Cardiac muscle cell (in vitro differentiated cells and primary cell): Measurements from ENCODE around the gene KLK8. TPM values are rescaled to one million over a fixed set of nuclear protein-coding genes. Genes with fewer than 3 reads are reported as not detected.
A peak's percentile ranks its signal among the peaks of the same experiment; 100 is the strongest.

Experiments used
- DNase-seq, 2 donors: peaks; one replicate each; pipeline versions ENCODE4 v3.0.0 to v3.0.0-alpha.2; 2010 to 2017; ENCODE audit warnings: low read depth in 1 of 2, low spot score in 1 of 2
- H3K27ac ChIP-seq: fragments of 200-600 bp; sonication (generic); 2 replicates; pipeline ENCODE4 v1.5.1; 2016
- H3K27me3 ChIP-seq: fragments of 200-600 bp; sonication (generic); 2 replicates; pipeline ENCODE4 v1.6.0; 2016; ENCODE audit warnings: control low read depth
- H3K36me3 ChIP-seq: fragments of 200-600 bp; sonication (generic); 2 replicates; pipeline ENCODE4 v1.5.1; 2016; ENCODE audit warnings: control low read depth
- H3K4me1 ChIP-seq: fragments of 200-600 bp; sonication (generic); 2 replicates; pipeline ENCODE4 v1.8.1; 2017; ENCODE audit warnings: low read depth, mild to moderate bottlenecking, mixed run types
- H3K4me3 ChIP-seq: fragments of 200-600 bp; sonication (generic); 2 replicates; pipeline ENCODE4 v1.5.1; 2016; ENCODE audit warnings: mild to moderate bottlenecking
- H3K9me3 ChIP-seq: fragments of 200-600 bp; sonication (generic); 2 replicates; pipeline ENCODE4 v1.5.1; 2017; ENCODE audit warnings: low read depth, mild to moderate bottlenecking, control low read depth
- polyA plus RNA-seq: library from polyadenylated mRNA; unstranded; fragments of >200 nt; fragmentation: Nextera tagmentation; extraction: Ambion mirVana; gene quantifications from 2 replicates; pipeline ENCODE4 v1.2.1, GENCODE V29; 2016
- total RNA-seq: library from RNA; depleted of rRNA; stranded (reverse); fragments of >200 nt; gene quantifications from 2 replicates; pipeline ENCODE4 v1.2.3, GENCODE V29; 2016
- TF ChIP-seq, protein P1 (sequence below): IDR thresholded peaks from 2 replicates; pipeline ENCODE4 v1.5.1; 2012; ENCODE audit warnings: low read depth, mild to moderate bottlenecking, low read length

Gene KLK8
- total and polyA plus RNA-seq, 2 experiments from 2014 or later, result not detected

DNA sequence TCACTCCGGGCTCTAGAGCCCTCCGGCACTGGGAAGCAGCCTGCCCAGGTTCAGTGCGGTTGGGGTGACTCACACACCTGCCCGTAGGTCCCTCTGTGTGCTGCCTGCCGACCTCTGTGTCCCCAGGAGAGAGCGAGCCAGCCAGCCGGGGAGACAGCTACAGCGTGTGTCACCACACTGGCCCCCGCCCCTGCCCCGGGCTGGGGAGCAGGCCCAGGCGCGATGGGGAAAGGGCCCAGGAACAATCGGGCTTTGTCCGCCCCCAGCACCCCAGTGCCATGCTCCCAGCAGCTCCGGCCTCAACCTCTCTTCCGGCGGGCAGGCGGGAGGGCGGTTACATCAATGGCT is 32.0 kb downstream of the KLK8 start, which contains the start of gene KLK6:
Gene KLK6 (minus strand): TSS at position 179 of the 348 bp plus-strand sequence. CDS start 1,487 bp downstream, outside the sequence.
- TF ChIP-seq, protein P1, sequence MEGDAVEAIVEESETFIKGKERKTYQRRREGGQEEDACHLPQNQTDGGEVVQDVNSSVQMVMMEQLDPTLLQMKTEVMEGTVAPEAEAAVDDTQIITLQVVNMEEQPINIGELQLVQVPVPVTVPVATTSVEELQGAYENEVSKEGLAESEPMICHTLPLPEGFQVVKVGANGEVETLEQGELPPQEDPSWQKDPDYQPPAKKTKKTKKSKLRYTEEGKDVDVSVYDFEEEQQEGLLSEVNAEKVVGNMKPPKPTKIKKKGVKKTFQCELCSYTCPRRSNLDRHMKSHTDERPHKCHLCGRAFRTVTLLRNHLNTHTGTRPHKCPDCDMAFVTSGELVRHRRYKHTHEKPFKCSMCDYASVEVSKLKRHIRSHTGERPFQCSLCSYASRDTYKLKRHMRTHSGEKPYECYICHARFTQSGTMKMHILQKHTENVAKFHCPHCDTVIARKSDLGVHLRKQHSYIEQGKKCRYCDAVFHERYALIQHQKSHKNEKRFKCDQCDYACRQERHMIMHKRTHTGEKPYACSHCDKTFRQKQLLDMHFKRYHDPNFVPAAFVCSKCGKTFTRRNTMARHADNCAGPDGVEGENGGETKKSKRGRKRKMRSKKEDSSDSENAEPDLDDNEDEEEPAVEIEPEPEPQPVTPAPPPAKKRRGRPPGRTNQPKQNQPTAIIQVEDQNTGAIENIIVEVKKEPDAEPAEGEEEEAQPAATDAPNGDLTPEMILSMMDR, result no peak
- Histone ChIP-seq H3K36me3 (no peaks in the 10 kb centered on the region), H3K4me3 (no peak within 1 kb of the TSS), H3K9me3 (no peaks in the 10 kb centered on the region), H3K27me3 (no peaks in the 10 kb centered on the region), H3K4me1 (no peaks in the 10 kb centered on the region), H3K27ac (no peak within 1 kb of the TSS)
- no peak for DNase-seq

DNA sequence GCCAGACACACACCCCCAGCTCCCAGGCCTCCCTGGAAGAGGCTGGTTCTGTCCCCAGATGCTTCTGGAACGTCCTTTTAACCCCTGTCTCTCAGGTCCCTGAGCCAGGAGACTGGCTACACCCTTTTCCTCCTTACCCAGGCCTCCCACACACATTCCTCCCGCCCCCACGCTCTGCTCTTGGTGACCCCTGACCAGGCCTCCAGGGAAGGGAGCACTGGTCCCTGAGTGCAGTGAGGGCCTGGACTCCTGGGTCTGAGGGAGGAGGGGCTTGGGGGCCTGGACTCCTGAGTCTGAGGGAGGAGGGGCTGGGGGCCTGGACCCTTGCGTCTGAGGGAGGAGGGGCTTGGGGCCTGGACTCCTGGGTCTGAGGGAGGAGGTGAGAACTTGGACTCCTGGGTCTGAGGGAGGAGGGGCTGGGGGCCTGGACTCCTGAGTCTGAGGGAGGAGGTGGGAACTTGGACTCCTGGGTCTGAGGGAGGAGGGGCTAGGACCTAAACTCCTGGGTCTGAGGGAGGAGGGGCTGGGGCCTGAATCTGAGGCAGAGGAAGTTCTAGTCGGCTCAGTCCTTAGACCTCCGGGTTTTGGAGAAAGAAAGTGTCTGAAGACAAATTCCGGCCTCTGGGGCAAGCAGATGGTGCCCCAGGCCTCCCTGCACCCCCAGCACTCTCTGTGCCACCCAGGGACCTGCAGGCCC is 32.5 kb downstream of the KLK8 start:
- H3K27ac ChIP-seq, result no peak overlapping the region
- H3K36me3 ChIP-seq, result no peaks in the 10 kb centered on the region
- TF ChIP-seq, protein P1, result no peak
- no peaks in the 10 kb centered on the region for H3K4me1 ChIP-seq
- no peaks in the 10 kb centered on the region for H3K9me3 ChIP-seq
- no peak overlapping the region for H3K4me3 ChIP-seq
- no peaks in the 10 kb centered on the region for H3K27me3 ChIP-seq
- DNase-seq, result peak in 1 of 2 donors; percentile 21

DNA sequence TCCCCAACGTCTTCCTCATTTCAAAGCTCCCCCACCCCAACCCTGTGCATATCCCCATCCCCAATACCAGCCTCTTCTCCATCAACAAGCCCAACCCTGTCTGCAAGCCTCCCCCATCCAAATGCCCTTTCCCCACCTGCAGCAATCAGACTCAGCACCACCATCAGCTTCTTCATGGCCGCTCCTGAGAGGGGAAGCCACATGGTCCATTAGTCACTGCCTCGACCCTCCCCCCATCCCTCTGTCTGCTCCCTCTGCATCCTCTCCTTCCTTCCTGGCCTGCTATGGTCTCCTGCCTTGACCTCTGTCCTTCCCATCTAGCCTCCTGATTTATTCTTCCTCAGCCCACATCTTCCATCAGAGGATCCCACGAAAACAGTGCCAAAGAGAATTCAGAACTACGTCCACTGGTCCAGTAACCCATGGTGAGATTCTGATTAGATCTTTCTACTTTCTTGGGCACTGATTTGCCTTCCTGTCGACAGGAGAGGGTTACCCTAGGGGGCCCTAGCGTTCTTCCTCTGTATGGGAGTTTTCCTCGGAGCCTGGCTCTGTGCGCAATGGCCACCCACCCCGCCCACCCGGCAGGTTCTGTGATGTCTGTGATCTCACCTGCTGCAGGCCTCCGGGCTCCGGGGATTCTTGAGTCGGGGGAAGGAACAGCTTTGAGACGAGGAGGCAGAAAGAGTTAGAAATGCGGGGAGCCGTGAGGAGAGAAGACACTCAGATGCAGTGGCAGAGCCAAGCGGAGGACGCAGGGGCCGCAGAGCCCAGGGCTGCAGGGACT is 33.3 kb downstream of the KLK8 start:
- TF ChIP-seq, protein P1, result no peak
- no peaks in the 10 kb centered on the region for H3K27me3 ChIP-seq
- H3K4me1 ChIP-seq, result no peaks in the 10 kb centered on the region
- no peak for DNase-seq
- no peaks in the 10 kb centered on the region for H3K9me3 ChIP-seq
- no peaks in the 10 kb centered on the region for H3K36me3 ChIP-seq
- no peak overlapping the region for H3K4me3 ChIP-seq
- no peak overlapping the region for H3K27ac ChIP-seq

DNA sequence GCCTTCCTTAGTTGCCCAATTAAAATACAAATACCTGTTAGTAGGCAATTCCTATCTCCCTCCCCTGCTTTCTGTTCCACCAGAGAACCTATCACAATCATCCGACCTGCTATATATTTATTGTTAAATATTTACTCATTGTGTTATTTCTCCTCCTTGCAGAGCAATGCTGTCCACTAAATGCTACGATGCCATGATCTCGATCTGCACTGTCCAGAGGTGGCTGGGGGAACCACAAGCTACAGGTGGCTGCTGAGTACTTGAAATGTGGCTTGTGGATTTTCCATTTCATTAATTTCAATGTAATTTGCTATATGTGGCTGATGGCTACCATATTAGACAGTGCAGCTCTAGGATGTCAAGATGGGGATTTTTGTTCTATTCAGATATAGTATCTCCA is 37.1 kb downstream of the KLK8 start:
- H3K27ac ChIP-seq, result no peak overlapping the region
- H3K27me3 ChIP-seq, result no peaks in the 10 kb centered on the region
- H3K4me1 ChIP-seq, result no peaks in the 10 kb centered on the region
- H3K9me3 ChIP-seq, result no peaks in the 10 kb centered on the region
- no peak overlapping the region for H3K4me3 ChIP-seq
- no peaks in the 10 kb centered on the region for H3K36me3 ChIP-seq
- DNase-seq, result no peak
- TF ChIP-seq, protein P1, result no peak

DNA sequence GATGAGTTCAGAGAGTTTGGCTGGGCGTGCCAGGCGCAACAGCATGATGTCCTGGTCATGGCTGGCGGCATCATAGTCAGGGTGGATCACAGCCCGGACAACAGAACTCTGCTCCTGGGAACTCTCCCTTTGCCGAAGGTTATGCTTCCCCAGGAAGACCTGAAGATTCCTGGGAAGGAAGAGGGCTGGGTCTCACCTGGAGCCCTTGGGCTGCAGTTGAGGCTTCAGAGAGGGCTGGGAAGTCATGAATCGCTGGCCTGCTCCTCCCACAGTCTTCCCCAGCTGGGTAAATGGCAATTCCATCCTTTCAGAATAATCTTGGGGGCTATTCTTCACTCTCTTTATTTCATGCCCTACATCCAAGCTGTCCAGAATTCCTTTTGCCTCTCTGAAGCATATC is 38.0 kb downstream of the KLK8 start:
- TF ChIP-seq, protein P1, result no peak
- no peak for DNase-seq
- Histone ChIP-seq H3K9me3 (no peaks in the 10 kb centered on the region), H3K4me3 (no peak overlapping the region), H3K4me1 (no peaks in the 10 kb centered on the region), H3K36me3 (no peaks in the 10 kb centered on the region), H3K27me3 (peaks cover 3% of the 10 kb centered on the region), H3K27ac (no peak overlapping the region)
